BJ (cell line): ENCODE data around the gene LRPAP1. TPM values are rescaled to one million over a fixed set of nuclear protein-coding genes. Genes with fewer than 3 reads are reported as not detected.

Experiments used
- CTCF ChIA-PET: fragments of 350-600 bp; formaldehyde crosslinking; extraction: SDS; loops from one replicate; lab custom pipeline; 2021; ENCODE audit warnings: antibody characterized with exemption, inconsistent platforms; lab: Yijun Ruan, JAX
- POLR2A ChIA-PET: fragments of 300-600 bp; sonication (Branson Sonifier 250); formaldehyde crosslinking; extraction: SDS; loops from one replicate; lab custom pipeline; 2021; ENCODE audit warnings: antibody characterized with exemption; lab: Charles Lee
- DNase-seq: peaks from one replicate; pipeline ENCODE4 v3.0.0-alpha.2; 2011; ENCODE audit warnings: low read depth
- H3K27me3 ChIP-seq: 2 replicates; pipeline ENCODE4 v1.6.0; 2011; ENCODE audit warnings: low read length; ENCODE audit not compliant: control insufficient read depth, insufficient read depth
- H3K36me3 ChIP-seq: 2 replicates; pipeline ENCODE4 v1.5.1; 2011; ENCODE audit warnings: low read length; ENCODE audit not compliant: control insufficient read depth, insufficient read depth
- H3K4me3 ChIP-seq: 2 replicates; pipeline ENCODE4 v1.5.1; 2011; ENCODE audit warnings: low read depth, mild to moderate bottlenecking, control low read depth, low read length
- polyA plus RNA-seq: library from polyadenylated mRNA; depleted of rRNA; stranded (reverse); fragments of >200 nt; gene quantifications from 2 replicates; pipeline ENCODE4 v1.2.3, GENCODE V29; 2011
- TF ChIP-seq, protein P1 (sequence below): IDR thresholded peaks from 2 replicates; pipeline ENCODE4 v1.5.1; 2011; ENCODE audit warnings: low read depth, mild to moderate bottlenecking, control low read depth, inconsistent platforms, low read length, moderate library complexity; ENCODE audit not compliant: insufficient read depth

Gene LRPAP1
- polyA plus RNA-seq, 1 experiment = 275 TPM

DNA sequence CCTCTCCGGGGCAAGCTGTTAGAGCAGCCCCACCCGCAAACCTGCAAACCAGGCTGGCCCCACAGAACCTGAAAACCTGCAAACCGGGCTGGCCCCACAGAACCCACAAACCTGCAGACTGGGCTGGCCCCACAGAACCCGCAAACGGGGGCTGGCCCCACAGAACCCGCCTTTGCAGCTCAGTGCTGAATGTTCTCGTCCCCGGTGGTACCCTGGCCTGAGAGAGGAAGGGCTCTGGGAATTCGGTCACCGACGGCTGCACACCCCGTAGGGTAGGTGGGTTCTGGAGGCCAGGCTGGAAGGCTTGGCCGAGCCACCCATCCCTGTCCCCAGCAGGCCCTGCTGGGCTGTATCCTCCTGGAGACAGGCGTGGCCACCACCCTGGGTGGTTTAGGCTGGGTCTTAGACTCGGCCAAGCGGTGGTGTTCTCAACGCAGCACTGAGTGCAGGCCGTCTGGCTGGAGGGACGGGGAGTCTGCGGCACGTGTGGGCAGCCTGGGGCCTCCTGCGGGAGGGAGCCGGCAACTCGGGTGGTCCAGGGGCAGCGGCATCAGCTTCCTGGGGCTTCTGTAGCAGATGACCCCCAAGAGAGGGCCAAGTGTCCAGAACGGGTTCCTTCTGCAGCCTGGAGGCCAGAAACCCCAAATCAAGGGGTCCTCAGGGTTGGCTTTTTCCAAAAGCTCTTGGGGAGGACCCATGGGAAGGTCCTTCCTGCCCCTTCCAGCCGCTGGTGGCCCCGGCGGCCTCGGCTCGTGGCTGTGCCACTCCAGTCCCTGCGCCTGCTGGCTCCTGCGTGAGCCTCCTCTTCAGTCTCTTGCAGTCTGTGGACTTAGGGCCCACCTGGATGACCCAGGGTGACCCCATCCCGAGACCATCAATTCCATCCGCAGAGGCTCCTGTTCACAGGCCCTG, 53.5 kb downstream of the LRPAP1 start:
- CTCF ChIA-PET = interaction anchor here (0.5 to 3.1 kb wide), 4 partner anchors 7 to 381 kb away, joined by 3 to 22 read pairs (median 8); no protein-coding TSS in a partner anchor
- TF ChIP-seq, protein P1, sequence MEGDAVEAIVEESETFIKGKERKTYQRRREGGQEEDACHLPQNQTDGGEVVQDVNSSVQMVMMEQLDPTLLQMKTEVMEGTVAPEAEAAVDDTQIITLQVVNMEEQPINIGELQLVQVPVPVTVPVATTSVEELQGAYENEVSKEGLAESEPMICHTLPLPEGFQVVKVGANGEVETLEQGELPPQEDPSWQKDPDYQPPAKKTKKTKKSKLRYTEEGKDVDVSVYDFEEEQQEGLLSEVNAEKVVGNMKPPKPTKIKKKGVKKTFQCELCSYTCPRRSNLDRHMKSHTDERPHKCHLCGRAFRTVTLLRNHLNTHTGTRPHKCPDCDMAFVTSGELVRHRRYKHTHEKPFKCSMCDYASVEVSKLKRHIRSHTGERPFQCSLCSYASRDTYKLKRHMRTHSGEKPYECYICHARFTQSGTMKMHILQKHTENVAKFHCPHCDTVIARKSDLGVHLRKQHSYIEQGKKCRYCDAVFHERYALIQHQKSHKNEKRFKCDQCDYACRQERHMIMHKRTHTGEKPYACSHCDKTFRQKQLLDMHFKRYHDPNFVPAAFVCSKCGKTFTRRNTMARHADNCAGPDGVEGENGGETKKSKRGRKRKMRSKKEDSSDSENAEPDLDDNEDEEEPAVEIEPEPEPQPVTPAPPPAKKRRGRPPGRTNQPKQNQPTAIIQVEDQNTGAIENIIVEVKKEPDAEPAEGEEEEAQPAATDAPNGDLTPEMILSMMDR = no peak
- DNase-seq = no peak

DNA sequence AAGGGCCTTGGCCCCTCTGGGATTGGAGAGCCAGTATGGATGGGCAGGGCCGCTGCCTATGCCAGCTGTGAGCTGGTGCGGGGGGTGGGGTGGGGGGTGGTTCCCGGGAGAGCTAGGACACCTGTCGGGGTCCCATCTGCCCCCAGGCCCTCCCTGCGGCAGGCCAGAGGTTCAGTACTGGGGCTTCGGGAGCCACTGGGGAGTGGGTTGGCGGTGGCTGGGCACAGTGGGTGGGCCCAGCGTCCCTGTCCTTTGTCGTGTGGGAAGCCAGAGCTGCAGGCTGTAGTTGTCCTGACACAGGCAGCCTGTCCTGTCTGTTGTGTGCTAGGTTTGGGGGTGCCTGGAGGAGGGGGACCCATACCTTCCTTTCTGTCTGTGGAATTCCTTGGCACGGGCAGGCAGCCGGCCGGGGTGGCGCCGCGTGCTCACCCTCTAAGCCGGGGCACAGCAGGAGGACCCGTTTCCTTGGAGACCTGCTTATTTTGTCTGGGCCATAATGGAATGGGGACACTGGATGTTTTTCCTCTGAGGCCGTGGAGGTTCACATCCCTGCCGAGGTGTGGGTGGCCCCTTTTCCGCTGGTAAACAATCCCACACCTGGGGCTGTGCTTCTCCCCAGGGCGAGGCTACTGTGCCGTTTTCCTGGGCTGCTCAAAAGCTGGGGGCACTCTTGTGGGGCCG, 54.3 kb downstream of the LRPAP1 start:
- ChIA-PET CTCF (interaction anchor here (0.5 kb wide), 1 partner anchor 382 kb away, joined by 4 read pairs; no protein-coding TSS in a partner anchor), POLR2A (interaction anchor here (0.6 kb wide), 1 partner anchor 286 kb away, joined by 3 read pairs; no protein-coding TSS in a partner anchor)
- TF ChIP-seq, protein P1 = no peak

More for the DNA sequence above, 53.5 kb downstream of the LRPAP1 start:
- Histone ChIP-seq H3K27me3 (peaks cover 2% of the 10 kb centered on the region; the same call in 1 of the 2 replicates), H3K36me3 (no peaks in the 10 kb centered on the region), H3K4me3 (no peak overlapping the region)
- POLR2A ChIA-PET = no interaction called here

DNA sequence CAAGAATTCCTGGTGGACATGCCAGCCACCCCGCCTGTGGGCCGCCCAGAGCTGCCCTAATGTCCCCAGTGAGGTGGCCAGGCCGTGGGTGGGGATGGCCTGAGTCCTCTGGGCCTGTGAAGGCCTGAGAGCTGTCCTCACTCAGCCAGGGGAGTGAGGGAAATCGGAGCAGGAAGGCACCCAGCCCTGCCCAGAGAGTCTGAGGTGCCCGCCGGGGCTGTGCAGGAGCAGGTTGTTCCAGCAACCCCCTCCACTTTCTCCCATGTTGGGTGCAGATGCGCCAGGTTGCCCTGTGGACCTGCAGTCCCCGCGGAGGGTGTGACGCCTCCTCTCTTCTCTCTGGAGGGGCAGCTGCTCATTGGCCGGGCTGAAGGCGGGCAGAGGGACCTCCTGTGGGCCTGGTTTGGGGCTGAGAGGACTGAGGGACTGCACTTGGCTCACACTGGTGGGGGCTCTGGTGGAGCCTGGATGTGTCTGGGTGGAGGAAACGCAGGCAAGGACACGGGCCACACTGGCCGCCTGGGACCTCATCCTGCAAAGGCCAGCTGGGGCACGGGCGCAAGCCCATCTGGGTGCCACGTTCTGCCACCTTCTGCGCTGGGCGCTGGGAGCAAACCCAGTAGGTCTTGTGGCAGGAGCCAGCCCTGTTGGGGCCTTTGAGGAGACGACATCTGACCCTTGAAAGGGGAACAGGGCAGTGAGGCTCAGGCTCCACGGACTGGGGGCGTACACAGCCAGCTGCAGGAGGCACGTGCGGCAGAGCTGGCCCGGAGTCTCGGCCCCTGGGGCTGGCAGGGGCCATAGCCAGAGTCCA, 55.1 kb downstream of the LRPAP1 start:
- POLR2A ChIA-PET = interaction anchor here (0.6 kb wide), 1 partner anchor 285 kb away, joined by 3 read pairs; no protein-coding TSS in a partner anchor
- TF ChIP-seq, protein P1 = no peak
- DNase-seq = no peak
- CTCF ChIA-PET = no interaction called here
- H3K36me3 ChIP-seq = no peaks in the 10 kb centered on the region
- H3K4me3 ChIP-seq = no peak overlapping the region
- H3K27me3 ChIP-seq = peaks cover 2% of the 10 kb centered on the region; the same call in 1 of the 2 replicates

More for the DNA sequence above, 54.3 kb downstream of the LRPAP1 start:
- H3K27me3 ChIP-seq = peaks cover 2% of the 10 kb centered on the region; the same call in 1 of the 2 replicates
- H3K4me3 ChIP-seq = no peak overlapping the region
- no peak for DNase-seq
- no peaks in the 10 kb centered on the region for H3K36me3 ChIP-seq

DNA sequence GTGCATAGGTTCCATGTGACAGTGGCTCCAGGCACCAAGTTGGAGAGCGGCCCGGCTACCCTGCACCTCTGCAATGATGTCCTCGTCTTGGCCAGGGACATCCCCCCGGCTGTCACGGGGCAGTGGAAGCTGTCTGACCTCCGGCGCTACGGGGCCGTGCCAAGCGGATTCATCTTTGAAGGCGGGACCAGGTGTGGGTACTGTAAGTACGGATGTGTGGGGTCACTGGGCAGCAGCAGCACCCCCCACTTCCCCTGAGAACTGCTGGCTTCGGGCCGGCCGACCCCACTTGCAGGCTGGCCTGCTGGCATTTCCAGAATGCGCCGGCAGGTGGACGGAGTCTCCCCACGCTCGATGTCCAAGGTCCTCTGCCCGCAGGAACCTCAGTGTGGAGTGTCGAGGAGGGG, 55.9 kb downstream of the LRPAP1 start:
- DNase-seq = no peak
- Histone ChIP-seq H3K27me3 (peaks cover 2% of the 10 kb centered on the region; the same call in 1 of the 2 replicates), H3K36me3 (no peaks in the 10 kb centered on the region), H3K4me3 (no peak overlapping the region)
- POLR2A ChIA-PET = no interaction called here
- TF ChIP-seq, protein P1 = no peak
- CTCF ChIA-PET = no interaction called here
